HepG2 (cell line): ENCODE data around the gene CREG1. TPM values are rescaled to one million over a fixed set of nuclear protein-coding genes. Genes with fewer than 3 reads are reported as not detected.
A peak's percentile ranks its signal among the peaks of the same experiment; 100 is the strongest.

ENCODE experiments used
- ARID4A ChIP-seq: sonication (generic); formaldehyde crosslinking; IDR thresholded peaks from 2 replicates; pipeline ENCODE4 v1.5.0; 2020; ENCODE audit warnings: mild to moderate bottlenecking, missing genetic modification reagents, borderline replicate concordance
- ATF1 ChIP-seq: IDR thresholded peaks from 2 replicates; pipeline ENCODE4 v1.6.1; 2016; ENCODE audit warnings: mild to moderate bottlenecking, control low read depth
- ATF2 ChIP-seq: sonication (generic); formaldehyde crosslinking; IDR thresholded peaks from 2 replicates; pipeline ENCODE4 v1.4.0; 2020; ENCODE audit warnings: missing genetic modification reagents
- ERF ChIP-seq: IDR thresholded peaks from 2 replicates; pipeline ENCODE4 v1.6.1; 2018; ENCODE audit warnings: missing biosample characterization, missing genetic modification reagents
- GATAD2A ChIP-seq: IDR thresholded peaks from 2 replicates; pipeline ENCODE4 v1.6.1; 2016
- HNRNPK ChIP-seq: fragments of 200-400 bp; formaldehyde crosslinking; IDR thresholded peaks from 2 replicates; pipeline ENCODE4 v1.6.1; 2018; ENCODE audit warnings: low read length, low read depth, moderate library complexity, mild to moderate bottlenecking; ENCODE audit not compliant: poor library complexity, severe bottlenecking
- HOXA5 ChIP-seq: sonication (generic); formaldehyde crosslinking; IDR thresholded peaks from 2 replicates; pipeline ENCODE4 v1.4.0; 2020; ENCODE audit warnings: missing genetic modification reagents
- KDM2A ChIP-seq: sonication (generic); formaldehyde crosslinking; IDR thresholded peaks from 2 replicates; pipeline ENCODE4 v1.4.0; 2020; ENCODE audit warnings: low read depth, missing genetic modification reagents, borderline replicate concordance
- KLF6 ChIP-seq: IDR thresholded peaks from 2 replicates; pipeline ENCODE4 v1.8.0; 2016; ENCODE audit warnings: missing biosample characterization, missing genetic modification reagents
- MNT ChIP-seq: fragments of 450-650 bp; IDR thresholded peaks from 2 replicates; pipeline ENCODE4 v1.6.1; 2016
- MTA3 ChIP-seq: sonication (generic); formaldehyde crosslinking; IDR thresholded peaks from 2 replicates; pipeline ENCODE4 v1.4.0; 2020; ENCODE audit warnings: missing genetic modification reagents
- MXD1 ChIP-seq: sonication (generic); formaldehyde crosslinking; IDR thresholded peaks from 2 replicates; pipeline ENCODE4 v1.4.0; 2020; ENCODE audit warnings: mild to moderate bottlenecking, missing genetic modification reagents
- MXD4 ChIP-seq: IDR thresholded peaks from 2 replicates; pipeline ENCODE4 v1.6.1; 2016; ENCODE audit warnings: mild to moderate bottlenecking, missing biosample characterization, missing genetic modification reagents
- NR2F6 ChIP-seq, 2 experiments: IDR thresholded peaks; 2 replicates each; pipeline ENCODE4 v1.6.1; 2016; ENCODE audit warnings: antibody characterized with exemption in 1 of 2, mild to moderate bottlenecking in 1 of 2
- POGZ ChIP-seq: sonication (generic); formaldehyde crosslinking; IDR thresholded peaks from 2 replicates; pipeline ENCODE4 v1.4.0; 2020; ENCODE audit warnings: mild to moderate bottlenecking, missing genetic modification reagents
- SALL1 ChIP-seq: sonication (generic); formaldehyde crosslinking; IDR thresholded peaks from 2 replicates; pipeline ENCODE4 v1.8.0; 2022; ENCODE audit warnings: mild to moderate bottlenecking, missing genetic modification reagents
- SOX13 ChIP-seq, 3 experiments: fragments of 450-650 bp in 1 of 3; sonication (generic) in 1 of 3; formaldehyde crosslinking in 1 of 3; IDR thresholded peaks in 2 of 3; conservative IDR thresholded peaks in 1 of 3; 2 replicates each; pipeline versions ENCODE4 v1.5.0 to v1.6.1; 2016 to 2020; ENCODE audit warnings: antibody characterized with exemption in 1 of 3, mild to moderate bottlenecking in 1 of 3, missing compliant biosample characterization in 1 of 3, missing genetic modification reagents in 1 of 3, moderate library complexity in 1 of 3
- SOX6 ChIP-seq, 2 experiments: fragments of 450-650 bp in 1 of 2; sonication (generic) in 1 of 2; formaldehyde crosslinking in 1 of 2; IDR thresholded peaks; 2 replicates each; pipeline versions ENCODE4 v1.4.0 to v1.6.1; 2017 to 2020; ENCODE audit warnings: antibody characterized with exemption in 1 of 2, mild to moderate bottlenecking in 1 of 2, missing genetic modification reagents in 1 of 2
- YEATS4 ChIP-seq: sonication (generic); formaldehyde crosslinking; IDR thresholded peaks from 2 replicates; pipeline ENCODE4 v1.4.0; 2020; ENCODE audit warnings: missing genetic modification reagents, borderline replicate concordance
- ZNF180 ChIP-seq: sonication (generic); formaldehyde crosslinking; IDR thresholded peaks from 2 replicates; pipeline ENCODE4 v1.4.0; 2020; ENCODE audit warnings: low read depth, missing genetic modification reagents, borderline replicate concordance
- ZNF331 ChIP-seq: sonication (generic); formaldehyde crosslinking; IDR thresholded peaks from 2 replicates; pipeline ENCODE4 v1.4.0; 2020; ENCODE audit warnings: missing genetic modification reagents
- ZNF652 ChIP-seq: IDR thresholded peaks from 2 replicates; pipeline ENCODE4 v1.6.1; 2016; ENCODE audit warnings: low read depth, borderline replicate concordance
- ZNF878 ChIP-seq: sonication (generic); formaldehyde crosslinking; IDR thresholded peaks from 2 replicates; pipeline ENCODE4 v1.8.1; 2023; ENCODE audit warnings: mild to moderate bottlenecking, missing genetic modification reagents, moderate library complexity
- polyA plus RNA-seq, 8 experiments: library from polyadenylated mRNA; depleted of rRNA in 3 of 8; stranded (reverse) in 7 of 8; unstranded in 1 of 8; fragments of >200 nt; fragmentation: Illumina TruSeq in 4 of 8; extraction: Trizol in 4 of 8; gene quantifications; 2 replicates each; pipeline versions ENCODE4 v1.2.1 to v1.2.3, GENCODE V29; 2011 to 2016; ENCODE audit warnings: low read depth in 4 of 8, missing spikeins in 1 of 8, mixed read lengths in 1 of 8; ENCODE audit not compliant: insufficient read depth in 1 of 8
- total RNA-seq, 5 experiments: library from RNA; depleted of rRNA; stranded (reverse); fragments of >200 nt; fragmentation: Illumina TruSeq; extraction: Trizol; gene quantifications; 2 replicates each; pipeline ENCODE4 v1.2.3, GENCODE V29; 2016; ENCODE audit warnings: low read depth in 1 of 5

Gene CREG1
- total and polyA plus RNA-seq, 2 of the 13 experiments (the other 11 are each of a cell fraction or from before 2014, with no cell fraction given), result 31.3 to 33.5 TPM

GRCh38 chr1:167524651-167525050, 28.9 kb downstream of the CREG1 start (continued):
- TF ChIP-seq NR2F6 (IDR thresholded peaks at IDR 0.05) (no peak), NR2F6 (CRISPR knock-in tag; IDR thresholded peaks at IDR 0.05) (no peak), MXD1 (CRISPR knock-in tag) (peak; percentile 48; the same call in 1 of the 2 replicates), ZNF180 (no peak), YEATS4 (CRISPR knock-in tag) (peak; percentile 51; the same call in 1 of the 2 replicates), KLF6 (CRISPR knock-in tag) (0 out of 2 replicates have a peak, but pooled peaks have one; percentile 37), ATF1 (CRISPR knock-in tag) (no peak), HOXA5 (CRISPR knock-in tag) (0 out of 2 replicates have a peak, but pooled peaks have one; percentile 52), ERF (CRISPR knock-in tag) (peak; percentile 50; the same call in 1 of the 2 replicates), SOX6 (IDR thresholded peaks at IDR 0.05) (no peak), SOX6 (CRISPR knock-in tag; IDR thresholded peaks at IDR 0.05) (peak; percentile 57; the same call in 1 of the 2 replicates), SALL1 (CRISPR knock-in tag) (peak; percentile 52; the same call in 1 of the 2 replicates), MXD4 (CRISPR knock-in tag) (peak; percentile 88), MNT (peak; percentile 79), MTA3 (CRISPR knock-in tag) (no peak), GATAD2A (CRISPR knock-in tag) (peak; percentile 52), ARID4A (CRISPR knock-in tag) (peak; percentile 68; the same call in 1 of the 2 replicates), ATF2 (CRISPR knock-in tag) (0 out of 2 replicates have a peak, but pooled peaks have one; percentile 61), POGZ (CRISPR knock-in tag) (no peak), ZNF878 (CRISPR knock-in tag) (0 out of 2 replicates have a peak, but pooled peaks have one; percentile 28), SOX13 (IDR thresholded peaks at IDR 0.05) (no peak), SOX13 (CRISPR knock-in tag; conservative IDR thresholded peaks at IDR 0.05 in 1 of 2, IDR thresholded peaks at IDR 0.05 in 1 of 2) (peak in 1 of 2 experiments; percentile 42; a peak in 1 of 4 replicates), ZNF652 (CRISPR knock-in tag) (no peak), HNRNPK (no peak), KDM2A (CRISPR knock-in tag) (peak; percentile 36; the same call in 1 of the 2 replicates), ZNF331 (CRISPR knock-in tag) (0 out of 2 replicates have a peak, but pooled peaks have one; percentile 20)
